GM19240 (cell line): Measurements from ENCODE around the gene DEPDC1.
A peak's percentile ranks its signal among the peaks of the same experiment; 100 is the strongest.
"Not testable (repeated sequence)": the region's sequence is repeated elsewhere in the genome, so short reads cannot be mapped to it uniquely, and the experiment has no call there.

ENCODE experiments used
- DNase-seq: peaks from one replicate; pipeline ENCODE4 v3.0.0; 2011; ENCODE audit warnings: low spot score; ENCODE audit not compliant: insufficient read length

DEPDC1 gene, protein sequence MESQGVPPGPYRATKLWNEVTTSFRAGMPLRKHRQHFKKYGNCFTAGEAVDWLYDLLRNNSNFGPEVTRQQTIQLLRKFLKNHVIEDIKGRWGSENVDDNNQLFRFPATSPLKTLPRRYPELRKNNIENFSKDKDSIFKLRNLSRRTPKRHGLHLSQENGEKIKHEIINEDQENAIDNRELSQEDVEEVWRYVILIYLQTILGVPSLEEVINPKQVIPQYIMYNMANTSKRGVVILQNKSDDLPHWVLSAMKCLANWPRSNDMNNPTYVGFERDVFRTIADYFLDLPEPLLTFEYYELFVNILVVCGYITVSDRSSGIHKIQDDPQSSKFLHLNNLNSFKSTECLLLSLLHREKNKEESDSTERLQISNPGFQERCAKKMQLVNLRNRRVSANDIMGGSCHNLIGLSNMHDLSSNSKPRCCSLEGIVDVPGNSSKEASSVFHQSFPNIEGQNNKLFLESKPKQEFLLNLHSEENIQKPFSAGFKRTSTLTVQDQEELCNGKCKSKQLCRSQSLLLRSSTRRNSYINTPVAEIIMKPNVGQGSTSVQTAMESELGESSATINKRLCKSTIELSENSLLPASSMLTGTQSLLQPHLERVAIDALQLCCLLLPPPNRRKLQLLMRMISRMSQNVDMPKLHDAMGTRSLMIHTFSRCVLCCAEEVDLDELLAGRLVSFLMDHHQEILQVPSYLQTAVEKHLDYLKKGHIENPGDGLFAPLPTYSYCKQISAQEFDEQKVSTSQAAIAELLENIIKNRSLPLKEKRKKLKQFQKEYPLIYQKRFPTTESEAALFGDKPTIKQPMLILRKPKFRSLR

GRCh38 chr1:68496680-68497357 lies at the start of gene DEPDC1:
TSS of gene DEPDC1 (minus strand) at chr1:68497082. CDS start at chr1:68496999, 83 bp downstream.
- peak; percentile 62 for DNase-seq

GRCh38 chr1:68544651-68545050 lies 47.8 kb upstream of the DEPDC1 start:
- DNase-seq: no peak

DNA sequence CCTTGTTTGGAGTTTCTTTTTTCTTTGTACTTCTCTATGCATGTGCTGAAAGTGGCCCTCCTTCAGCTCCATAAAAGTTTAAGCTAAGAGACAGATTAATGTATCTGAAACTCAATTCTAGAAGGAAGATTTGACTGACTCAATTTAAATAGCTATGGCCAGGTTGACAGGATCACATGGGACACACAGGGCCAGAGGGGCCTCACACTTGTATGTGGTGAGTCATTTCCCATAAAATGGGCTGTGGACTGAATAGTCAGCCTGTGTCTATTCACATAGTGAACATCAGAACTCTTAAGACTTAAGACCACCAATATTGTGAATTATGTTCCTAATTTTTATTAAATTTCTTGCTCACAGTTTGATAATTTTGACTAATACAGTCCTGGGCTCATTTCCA lies 45.7 kb upstream of the DEPDC1 start:
- DNase-seq: no peak

- no peak for DNase-seq
These were observed 42.1 kb upstream of the DEPDC1 start for GRCh38 chr1:68538941-68539340.

DNA sequence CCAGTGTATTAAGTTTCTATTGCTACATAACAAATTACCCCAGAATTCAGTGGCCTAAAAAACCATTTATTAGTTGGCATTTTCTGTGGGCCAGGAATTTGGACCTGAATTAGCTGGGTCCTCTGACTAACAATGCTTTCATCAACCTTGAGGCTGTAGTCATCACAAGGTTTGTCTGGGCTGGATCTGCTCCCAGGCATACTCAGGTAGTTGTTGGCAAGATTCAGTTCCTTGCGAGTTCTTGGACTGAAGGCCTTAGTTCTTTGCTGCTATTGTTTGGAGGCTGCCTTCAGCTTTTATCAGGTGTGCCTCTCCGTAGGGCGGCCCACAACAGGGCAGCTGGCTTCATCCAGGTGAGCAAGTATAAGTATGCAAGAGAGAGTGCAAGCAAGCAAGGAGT lies 31.4 kb upstream of the DEPDC1 start:
- DNase-seq: no peak

- no peak for DNase-seq
These were observed 28.9 kb upstream of the DEPDC1 start for GRCh38 chr1:68525781-68526180.

- DNase-seq: no peak
These were observed 24.4 kb upstream of the DEPDC1 start for GRCh38 chr1:68521286-68521685.

DNA sequence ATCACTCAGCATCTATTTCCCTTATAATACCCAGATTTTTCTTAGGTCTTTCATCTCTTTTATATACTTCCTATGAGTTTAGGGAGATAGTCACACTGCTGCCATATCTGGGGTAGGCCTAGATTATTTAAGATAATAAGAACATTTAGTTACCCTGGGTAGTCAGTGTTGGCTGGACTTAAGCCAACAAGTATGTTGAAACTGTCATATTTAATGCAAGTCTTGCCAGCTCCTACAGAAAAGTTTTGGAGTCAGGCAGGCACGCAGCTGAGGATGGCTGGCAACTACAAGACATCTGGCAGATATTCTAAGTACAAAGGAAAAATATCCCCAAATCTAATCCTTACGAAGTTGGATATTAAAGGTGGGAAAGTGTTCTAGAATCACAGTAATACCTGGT lies 19.2 kb upstream of the DEPDC1 start:
- DNase-seq: no peak

DNA sequence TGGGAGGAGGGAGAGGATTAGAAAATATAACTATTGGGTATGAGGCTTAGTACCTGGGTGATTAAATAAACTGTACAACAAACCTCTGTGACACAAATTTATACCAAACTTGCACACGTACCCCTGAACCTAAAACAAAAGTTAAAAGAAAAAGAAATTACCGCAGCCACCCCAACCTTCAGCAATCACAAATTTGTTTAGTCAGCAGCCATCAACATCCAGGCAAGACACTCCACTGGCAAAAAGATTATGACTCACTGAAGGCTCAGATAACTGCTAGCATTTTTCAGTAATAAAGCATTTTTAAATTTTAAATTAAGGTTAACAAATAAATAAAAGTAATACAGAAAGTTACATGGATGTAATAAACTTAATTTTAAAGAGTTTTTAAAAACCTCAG lies 14.4 kb upstream of the DEPDC1 start:
- DNase-seq: no peak

DNA sequence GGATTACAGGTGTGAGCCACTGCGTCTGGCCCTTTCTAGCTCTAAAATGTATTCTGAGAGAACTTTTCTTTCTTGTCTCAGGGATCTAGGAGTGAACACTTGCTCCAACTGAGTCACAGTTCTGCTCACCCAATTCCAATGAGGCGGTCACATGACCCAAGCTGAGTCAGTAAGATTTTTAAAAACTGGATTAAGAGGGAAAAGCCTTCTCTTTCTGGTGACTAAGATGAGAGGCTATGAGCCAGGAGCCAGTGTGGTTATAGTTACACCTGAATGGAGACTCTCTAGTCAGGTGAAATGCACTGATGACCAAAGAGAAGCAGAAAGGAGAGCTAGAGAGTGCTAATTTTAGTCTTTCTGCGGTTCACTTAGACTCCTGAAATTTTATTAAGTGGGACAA lies 9.5 kb upstream of the DEPDC1 start:
- no peak for DNase-seq

DNA sequence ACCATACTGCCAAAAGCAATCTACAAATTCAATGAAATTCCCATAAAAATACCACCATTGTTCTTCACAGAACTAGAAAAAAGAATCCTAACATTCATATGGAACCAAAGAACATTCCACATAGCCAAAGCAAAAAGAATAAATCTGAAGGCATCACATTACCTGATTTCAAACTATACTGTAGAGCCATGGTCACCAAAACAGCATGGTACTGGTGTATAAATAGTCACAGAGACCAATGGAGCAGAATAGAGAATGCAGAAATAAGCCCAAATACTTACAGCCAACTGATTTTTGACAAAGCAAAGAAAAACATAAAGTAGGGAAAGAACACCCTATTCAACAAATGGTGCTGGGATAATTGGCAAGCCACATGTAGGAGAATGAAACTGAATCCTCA lies 6.2 kb upstream of the DEPDC1 start:
- DNase-seq: no peak

- no peak for DNase-seq
These were observed 446 bp upstream of the DEPDC1 start for GRCh38 chr1:68497358-68497698.

GRCh38 chr1:68495968-68496679 lies 758 bp downstream of the DEPDC1 start:
- DNase-seq: no peak

DNA sequence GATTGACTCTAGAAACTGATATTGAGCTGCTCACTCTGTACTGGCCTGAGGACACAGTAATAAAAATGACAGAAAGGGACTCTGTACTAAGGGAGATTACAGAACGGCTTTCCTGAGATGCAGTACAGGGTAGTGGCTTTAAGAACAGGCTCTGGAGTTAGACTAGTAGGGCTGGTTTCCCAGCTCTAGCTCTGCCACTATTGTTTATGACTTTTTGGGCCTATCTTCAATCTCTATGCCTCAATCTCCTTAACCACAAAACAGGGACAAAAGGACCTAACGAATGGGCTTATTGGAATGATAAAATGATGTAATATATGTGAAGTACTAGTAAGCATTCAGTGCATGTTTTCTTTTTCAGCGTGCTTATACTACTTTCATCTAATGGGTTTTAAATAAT lies 1.4 kb downstream of the DEPDC1 start:
- no peak for DNase-seq

DNA sequence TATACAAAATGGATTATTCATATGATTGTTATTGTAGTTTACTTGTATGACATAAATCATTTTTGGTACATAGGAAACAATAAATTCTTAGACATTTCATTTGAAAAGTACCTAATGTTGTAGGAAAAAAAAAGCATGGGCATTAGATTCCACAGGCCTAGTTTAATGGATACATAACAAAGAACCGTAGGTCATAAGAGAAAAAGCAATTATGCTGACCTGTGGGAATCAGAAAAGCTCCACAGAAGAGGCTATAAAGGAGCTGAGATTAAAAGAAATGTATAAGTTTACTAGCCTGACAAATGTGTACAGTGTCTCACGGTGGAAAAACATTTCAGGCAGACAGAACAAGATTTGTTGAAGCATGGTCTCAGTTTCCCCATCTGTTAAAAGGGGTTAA lies 3.7 kb downstream of the DEPDC1 start:
- no peak for DNase-seq

GRCh38 chr1:68492255-68492654 lies 4.6 kb downstream of the DEPDC1 start:
- not testable (repeated sequence) for DNase-seq

DNA sequence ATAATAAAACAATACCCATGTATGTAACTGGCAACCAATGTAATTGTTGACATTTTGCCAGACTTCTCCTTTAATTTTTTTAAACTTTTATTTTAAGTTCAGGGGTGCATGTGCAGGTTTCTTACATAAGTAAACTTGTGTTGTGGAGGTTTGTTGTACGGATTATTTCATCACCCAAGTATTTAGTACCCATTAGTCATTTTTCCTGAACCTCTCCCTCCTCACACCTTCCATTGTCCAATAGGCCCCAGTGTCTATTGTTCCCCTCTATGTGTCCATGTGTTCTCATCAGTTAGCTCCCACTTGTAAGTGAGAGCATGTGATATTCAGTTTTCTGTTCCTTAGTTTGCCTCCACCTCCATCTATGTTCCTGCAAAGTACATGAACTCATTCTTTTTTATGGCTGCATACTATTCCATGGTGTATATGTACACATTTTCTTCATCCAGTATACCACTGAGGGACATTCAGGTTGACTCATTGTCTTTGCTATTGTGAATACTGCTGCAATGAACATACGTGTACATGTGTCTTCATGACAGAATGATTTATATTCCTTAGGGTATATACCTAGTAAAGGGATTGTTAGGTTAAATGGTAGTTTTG lies 6.7 kb downstream of the DEPDC1 start:
- no peak for DNase-seq

- DNase-seq: no peak
These were observed 11.4 kb downstream of the DEPDC1 start for GRCh38 chr1:68485431-68486022.

DNA sequence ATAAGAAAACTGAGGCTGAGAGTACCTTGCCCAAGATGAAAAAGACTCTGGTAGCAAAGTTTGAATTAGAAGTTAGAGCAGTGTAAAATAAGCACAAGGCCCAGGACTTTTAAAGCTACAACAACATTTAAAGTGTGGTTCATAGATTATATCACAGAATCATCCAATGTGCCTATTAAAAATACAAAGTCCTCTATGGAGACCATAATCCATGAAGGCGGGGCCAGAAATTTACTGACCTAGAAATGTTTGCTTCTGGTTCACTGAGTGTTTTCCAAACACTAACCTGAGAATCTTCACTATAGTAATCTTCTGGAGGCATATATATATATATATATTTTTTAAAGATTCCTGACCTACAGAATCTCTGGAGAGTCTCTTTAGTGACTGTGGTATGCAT lies 12.3 kb downstream of the DEPDC1 start:
- DNase-seq: no peak

- no peak for DNase-seq
These were observed 15.8 kb downstream of the DEPDC1 start for GRCh38 chr1:68481041-68481440.

DNA sequence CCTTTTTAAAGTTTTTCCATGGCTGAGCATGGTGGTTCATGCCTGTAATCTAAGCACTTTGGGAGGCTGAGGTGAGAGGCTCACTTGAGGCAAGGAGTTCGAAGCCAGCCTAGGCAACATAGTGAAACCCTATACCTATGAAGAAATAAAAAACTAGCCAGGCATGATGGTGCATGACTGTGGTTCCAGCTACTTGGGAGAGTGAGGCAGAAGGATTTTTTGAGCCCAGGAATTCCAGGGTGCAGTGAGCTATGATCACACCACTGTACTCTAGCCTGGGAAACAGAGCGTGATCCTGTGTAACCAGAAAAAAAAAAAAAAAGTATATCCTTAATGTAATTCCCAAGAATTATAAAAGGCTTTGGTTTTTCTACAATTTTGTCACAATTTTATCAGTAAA lies 17.4 kb downstream of the DEPDC1 start:
- DNase-seq: no peak
